ENCODE data around the gene MRPL9. TPM values are rescaled to one million over a fixed set of nuclear protein-coding genes. Genes with fewer than 3 reads are reported as not detected.

Gene MRPL9
- total and polyA plus RNA-seq, 2 experiments from 2014 or later, result 89.0 to 126 TPM

- no peak overlapping the region for H3K27ac ChIP-seq (ENCODE audit: low read depth)
- no peaks in the 10 kb centered on the region for H3K27me3 ChIP-seq (ENCODE audit: insufficient read depth)
- H3K4me1 ChIP-seq (ENCODE audit: insufficient read depth), result 0 out of 2 replicates have a peak, but pooled peaks cover 3% of the 10 kb centered on the region
- DNase-seq (ENCODE audit: low spot score), result no peak
- no peaks in the 10 kb centered on the region for H3K36me3 ChIP-seq (ENCODE audit: insufficient read depth)
- H2AFZ ChIP-seq, result no peak overlapping the region
- H3K9me2 ChIP-seq (ENCODE audit: insufficient read depth), result no peaks in the 10 kb centered on the region
- no peak for TF ChIP-seq POLR2AphosphoS5 (IDR thresholded peaks at IDR 0.05; ENCODE audit: low read depth)
- TF ChIP-seq STAT1 (IDR thresholded peaks at IDR 0.05; ENCODE audit: unreplicated experiment), result no peak
- TF ChIP-seq JUNB (IDR thresholded peaks at IDR 0.05; ENCODE audit: unreplicated experiment), result no peak
- no peak for TF ChIP-seq EZH2phosphoT487 (IDR thresholded peaks at IDR 0.05; ENCODE audit: unreplicated experiment)
- no peak for TF ChIP-seq ZNF331 (CRISPR knock-in tag; IDR thresholded peaks at IDR 0.05; ENCODE audit: low read depth)
- TF ChIP-seq ZNF462 (CRISPR knock-in tag; IDR thresholded peaks at IDR 0.05), result no peak
- no peak for TF ChIP-seq ETS1 (IDR thresholded peaks at IDR 0.05)
- no peak for TF ChIP-seq CREB1 (CRISPR knock-in tag; IDR thresholded peaks at IDR 0.05; ENCODE audit: low read depth)
- no peak for TF ChIP-seq CTCF (conservative IDR thresholded peaks at IDR 0.05; ENCODE audit: low read depth in 2 of 2)
- TF ChIP-seq EZH2 (IDR thresholded peaks at IDR 0.05; ENCODE audit: low read depth, unreplicated experiment), result no peak
- no peak for TF ChIP-seq NANOG (IDR thresholded peaks at IDR 0.05; ENCODE audit: borderline replicate concordance)
- TF ChIP-seq REST (IDR thresholded peaks at IDR 0.05; ENCODE audit: unreplicated experiment), result no peak
- no peak for TF ChIP-seq ZNF114 (CRISPR knock-in tag; IDR thresholded peaks at IDR 0.05)
- H4K20me1 ChIP-seq (replicated peaks; ENCODE audit: insufficient read depth), result no peaks in the 10 kb centered on the region
- no peak overlapping the region for H3K27ac Mint-ChIP-seq
- no peaks in the 10 kb centered on the region for H3K36me3 Mint-ChIP-seq (ENCODE audit: low read depth)
- no peak overlapping the region for H3K4me3 ChIP-seq
- peaks cover 14% of the 10 kb centered on the region for H3K4me1 Mint-ChIP-seq
- no peaks in the 10 kb centered on the region for H3F3A ChIP-seq (replicated peaks; ENCODE audit: low read depth)
- H3K9me3 Mint-ChIP-seq, result no peaks in the 10 kb centered on the region
- no peak overlapping the region for H3K4me2 ChIP-seq
- ATAC-seq, result no peak
- H3K27me3 Mint-ChIP-seq (ENCODE audit: insufficient read depth, low read depth, poor library complexity), result no peaks in the 10 kb centered on the region
- H3K4me3 Mint-ChIP-seq, result no peak overlapping the region
- H3K79me2 ChIP-seq (replicated peaks; ENCODE audit: insufficient read depth), result no peaks in the 10 kb centered on the region
Measured at GRCh38 chr1:151803164-151803563, 39.9 kb upstream of the MRPL9 start.
